Body of pancreas (tissue), 4 donors: ENCODE data around the gene MPI. TPM values are rescaled to one million over a fixed set of nuclear protein-coding genes. Genes with fewer than 3 reads are reported as not detected.

ENCODE experiments used
- ATAC-seq: fragments of 150-250 bp; one replicate; pipeline ENCODE4 v1.9.1; 2016
- DNase-seq, 4 donors: peaks; one replicate each; pipeline ENCODE4 v3.0.0-alpha.2; 2019
- H3K27ac ChIP-seq, 4 donors: fragments of 200-600 bp; sonication (generic); 1 replicate in 3 of 4; 2 replicates in 1 of 4; pipeline versions ENCODE4 v1.5.1 to v1.6.1; 2016 to 2019; ENCODE audit warnings: mild to moderate bottlenecking in 1 of 4, mixed read lengths in 1 of 4, moderate library complexity in 1 of 4
- H3K27me3 ChIP-seq, 2 donors: fragments of 200-600 bp; sonication (generic); one replicate each; pipeline ENCODE4 v1.6.0; 2016; ENCODE audit warnings: mild to moderate bottlenecking in 1 of 2
- H3K36me3 ChIP-seq, 2 donors: fragments of 200-600 bp; sonication (generic); replicated peaks in 1 of 2; 2 replicates each; pipeline ENCODE4 v1.5.1; 2016; ENCODE audit warnings: low read depth in 2 of 2; ENCODE audit not compliant: insufficient read depth in 1 of 2
- H3K4me1 ChIP-seq: fragments of 200-600 bp; sonication (generic); one replicate; pipeline ENCODE4 v1.6.0; 2016
- H3K4me3 ChIP-seq, 2 donors: fragments of 200-600 bp; sonication (generic); 1 replicate in 1 of 2; 2 replicates in 1 of 2; pipeline ENCODE4 v1.5.1; 2016 to 2019
- H3K9me3 ChIP-seq, 3 donors: fragments of 200-600 bp; sonication (generic); 1 replicate in 2 of 3; 2 replicates in 1 of 3; pipeline ENCODE4 v1.5.1; 2016
- CTCF ChIP-seq, 7 experiments: fragments of 450-650 bp in 4 of 7; fragments of 200-600 bp in 3 of 7; sonication (generic) in 3 of 7; IDR thresholded peaks; one replicate each; pipeline ENCODE4 v1.5.1; 2016 to 2019; ENCODE audit warnings: antibody characterized with exemption in 7 of 7
- POLR2A ChIP-seq, 3 donors: fragments of 450-650 bp; IDR thresholded peaks; one replicate each; pipeline ENCODE4 v1.6.1; 2016; ENCODE audit warnings: antibody characterized with exemption in 3 of 3, mild to moderate bottlenecking in 2 of 3
- WGBS, 2 donors: methylation state at CpG; one replicate each; pipeline ENCODE4 v1.1.5; 2017; 5-methylcytosine and 5-hydroxymethylcytosine counted together
- intact Hi-C: fragments of 100-400 bp; cut with DNase I; formaldehyde crosslinking; loops from one replicate; pipeline ENCODE4 v1.15.1; 2023
- total RNA-seq, 2 donors: library from RNA; depleted of rRNA; stranded (reverse); fragments of >200 nt; gene quantifications; one replicate each; pipeline ENCODE4 v1.1.0, GENCODE V29; 2016

Gene MPI
- total RNA-seq, 2 donors from 2014 or later: 47.5 to 80.4 TPM

GRCh38 chr15:74858369-74858740 is 31.5 kb upstream of the MPI start:
- no peak overlapping the region for H3K4me3 ChIP-seq
- ATAC-seq (no peak), DNase-seq (no peak)
- H3K4me1 ChIP-seq: peaks cover 42% of the 10 kb centered on the region
- no peak for TF ChIP-seq POLR2A (IDR thresholded peaks at IDR 0.05)
- TF ChIP-seq CTCF (IDR thresholded peaks at IDR 0.05): no peak
- 81 to 84% methylated on average over 4 of the region's 4 CpGs for WGBS, 2 donors
- intact Hi-C loops: no loop called here
- no peaks in the 10 kb centered on the region for H3K27me3 ChIP-seq
- H3K27ac ChIP-seq: no peak overlapping the region
- peaks cover 3 to 5% of the 10 kb centered on the region in 2 donors for H3K36me3 ChIP-seq
- H3K9me3 ChIP-seq: no peaks in the 10 kb centered on the region

- DNase-seq (no peak), ATAC-seq (no peak)
- intact Hi-C loops: no loop called here
- no peaks in the 10 kb centered on the region for H3K36me3 ChIP-seq
- 70 to 71% methylated on average over 11 of the region's 11 CpGs for WGBS, 2 donors
- no peaks in the 10 kb centered on the region for H3K27me3 ChIP-seq
- H3K4me1 ChIP-seq: peaks cover 53% of the 10 kb centered on the region
- H3K9me3 ChIP-seq: no peaks in the 10 kb centered on the region
- H3K27ac ChIP-seq: no peak overlapping the region
- H3K4me3 ChIP-seq: no peak overlapping the region
- TF ChIP-seq POLR2A (IDR thresholded peaks at IDR 0.05) (no peak), CTCF (IDR thresholded peaks at IDR 0.05) (no peak)
Observed at GRCh38 chr15:74863239-74864056, 26.4 kb upstream of the MPI start.

GRCh38 chr15:74864296-74864695 is 25.5 kb upstream of the MPI start:
- 91% methylated on average over 6 of the region's 6 CpGs for WGBS, 2 donors
- Histone ChIP-seq H3K9me3 (no peaks in the 10 kb centered on the region), H3K27ac (no peak overlapping the region), H3K27me3 (no peaks in the 10 kb centered on the region), H3K4me3 (no peak overlapping the region), H3K4me1 (peaks cover 55% of the 10 kb centered on the region), H3K36me3 (no peaks in the 10 kb centered on the region)
- TF ChIP-seq POLR2A (IDR thresholded peaks at IDR 0.05) (no peak), CTCF (IDR thresholded peaks at IDR 0.05) (no peak)
- no peak for DNase-seq
- intact Hi-C loops: no loop called here
- ATAC-seq: no peak

- 58 to 74% methylated on average over 2 of the region's 2 CpGs for WGBS, 2 donors
- DNase-seq: no peak
- Histone ChIP-seq H3K36me3 (no peaks in the 10 kb centered on the region), H3K27me3 (no peaks in the 10 kb centered on the region), H3K4me3 (no peak overlapping the region), H3K9me3 (no peaks in the 10 kb centered on the region), H3K27ac (no peak overlapping the region), H3K4me1 (peaks cover 56% of the 10 kb centered on the region)
- intact Hi-C loops: no loop called here
- TF ChIP-seq CTCF (IDR thresholded peaks at IDR 0.05): no peak
- TF ChIP-seq POLR2A (IDR thresholded peaks at IDR 0.05): no peak
- ATAC-seq: no peak
Observed at GRCh38 chr15:74865316-74865715, 24.5 kb upstream of the MPI start.

GRCh38 chr15:74866090-74866489 is 23.8 kb upstream of the MPI start:
- ATAC-seq (no peak), DNase-seq (no peak)
- no peak overlapping the region for H3K27ac ChIP-seq
- no peak for TF ChIP-seq CTCF (IDR thresholded peaks at IDR 0.05)
- no peaks in the 10 kb centered on the region for H3K27me3 ChIP-seq
- H3K4me3 ChIP-seq: no peak overlapping the region
- no peaks in the 10 kb centered on the region for H3K36me3 ChIP-seq
- no peaks in the 10 kb centered on the region for H3K9me3 ChIP-seq
- H3K4me1 ChIP-seq: peaks cover 63% of the 10 kb centered on the region
- intact Hi-C loops: no loop called here
- 86 to 92% methylated on average over 6 of the region's 6 CpGs for WGBS, 2 donors
